HepG2 (cell line): ENCODE data around the gene SCIN. TPM values are rescaled to one million over a fixed set of nuclear protein-coding genes. Genes with fewer than 3 reads are reported as not detected.

Experiments used
- ATAC-seq: fragments of 200-7000 bp; cut with Tn5 transposase; 3 replicates; pipeline ENCODE4 v1.9.1; 2020; ENCODE audit warnings: mild to moderate bottlenecking, moderate library complexity
- BruUV-seq: library from RNA; stranded (reverse); fragments of 400-500 nt; replicated peaks from 2 replicates; lab custom pipeline; 2021; lab: Mats Ljungman, UMichigan
- CTCF ChIA-PET: fragments of 300-600 bp; formaldehyde crosslinking; extraction: SDS; loops from one replicate; lab custom pipeline; 2021; ENCODE audit warnings: low total read pairs, inconsistent platforms, low intra/inter-chr PET ratio; lab: Yijun Ruan, JAX
- POLR2A ChIA-PET: fragments of 350-600 bp; sonication (Branson Sonifier 250); formaldehyde crosslinking; loops from one replicate; lab custom pipeline; 2020; ENCODE audit warnings: antibody characterized with exemption, inconsistent platforms; lab: Yijun Ruan, JAX
- DNase-seq: peaks from one replicate; pipeline ENCODE4 v3.0.0-alpha.2; 2015; ENCODE audit warnings: low spot score
- FAIRE-seq: peaks from 3 replicates; lab custom pipeline; 2011; peaks lifted over from hg19 to GRCh38; lab: Jason Lieb, UNC
- H2AFZ ChIP-seq: one replicate; pipeline ENCODE4 v1.6.1; 2011; ENCODE audit warnings: low read length, inconsistent platforms
- H3K27ac ChIP-seq: fragments of 300-600 bp; 3 replicates; pipeline ENCODE4 v1.8.0; 2011; ENCODE audit warnings: mixed run types, mild to moderate bottlenecking, mixed read lengths, low read length, inconsistent platforms; ENCODE audit not compliant: insufficient read depth; ENCODE audit errors: extremely low read length
- H3K27me3 ChIP-seq, 2 experiments: fragments of 200-600 bp in 1 of 2; 2 replicates in 1 of 2; 3 replicates in 1 of 2; pipeline versions ENCODE4 v1.6.0 to v1.8.0; 2011; ENCODE audit warnings: low read length in 2 of 2, mild to moderate bottlenecking in 2 of 2, moderate library complexity in 2 of 2, inconsistent platforms in 1 of 2; ENCODE audit not compliant: insufficient read depth in 2 of 2, control insufficient read depth in 1 of 2
- H3K36me3 ChIP-seq, 2 experiments: fragments of 200-600 bp in 1 of 2; replicated peaks in 1 of 2; 2 replicates in 1 of 2; 3 replicates in 1 of 2; pipeline versions ENCODE4 v1.5.1 to v1.8.0; 2011; ENCODE audit warnings: low read length in 2 of 2, inconsistent platforms in 1 of 2; ENCODE audit not compliant: insufficient read depth in 2 of 2, control insufficient read depth in 1 of 2
- H3K4me1 ChIP-seq: 2 replicates; pipeline ENCODE4 v1.5.1; 2012; ENCODE audit warnings: low read length, inconsistent platforms; ENCODE audit not compliant: insufficient read depth
- H3K4me2 ChIP-seq: 2 replicates; pipeline ENCODE4 v1.6.0; 2011; ENCODE audit warnings: low read depth, low read length, inconsistent platforms
- H3K4me3 ChIP-seq, 3 experiments: fragments of 200-600 bp in 1 of 3; sonication (generic), shearing (Covaris generic) in 1 of 3; replicated peaks in 1 of 3; 2 replicates each; pipeline ENCODE4 v1.5.1; 2011 to 2016; ENCODE audit warnings: low read length in 3 of 3, inconsistent platforms in 2 of 3, low read depth in 2 of 3, mild to moderate bottlenecking in 2 of 3, control low read depth in 1 of 3, mixed read lengths in 1 of 3; ENCODE audit not compliant: insufficient read depth in 1 of 3
- H3K79me2 ChIP-seq: one replicate; pipeline ENCODE4 v1.6.1; 2011; ENCODE audit warnings: low read length, inconsistent platforms; ENCODE audit not compliant: insufficient read depth
- H3K9ac ChIP-seq: 2 replicates; pipeline ENCODE4 v1.6.0; 2011; ENCODE audit warnings: mild to moderate bottlenecking, low read depth, low read length, inconsistent platforms; ENCODE audit not compliant: insufficient read depth
- H3K9me3 ChIP-seq: 2 replicates; pipeline ENCODE4 v1.5.1; 2012; ENCODE audit warnings: mild to moderate bottlenecking, low read length
- H4K20me1 ChIP-seq: 2 replicates; pipeline ENCODE4 v1.6.0; 2011; ENCODE audit warnings: inconsistent platforms, mild to moderate bottlenecking, low read length, moderate library complexity; ENCODE audit not compliant: insufficient read depth
- CEBPZ ChIP-seq: IDR thresholded peaks from 2 replicates; pipeline ENCODE4 v1.6.1; 2012; ENCODE audit warnings: low read length, improper control_type of control experiment
- HMG20B ChIP-seq: conservative IDR thresholded peaks from 2 replicates; pipeline ENCODE4 v1.6.1; 2016; ENCODE audit warnings: missing genetic modification reagents, missing compliant biosample characterization
- MBD4 ChIP-seq: IDR thresholded peaks from 2 replicates; pipeline ENCODE4 v1.6.1; 2012; ENCODE audit warnings: low read length, inconsistent platforms, borderline replicate concordance
- PHB2 ChIP-seq: fragments of 450-650 bp; IDR thresholded peaks from 2 replicates; pipeline ENCODE4 v1.6.1; 2018; ENCODE audit not compliant: partially characterized antibody
- TBL1XR1 ChIP-seq: fragments of 150-350 bp; IDR thresholded peaks from 2 replicates; pipeline ENCODE4 v1.6.1; 2014; ENCODE audit warnings: borderline replicate concordance, low read length; ENCODE audit not compliant: partially characterized antibody
- ZMYM2 ChIP-seq: sonication (generic); formaldehyde crosslinking; IDR thresholded peaks from 2 replicates; pipeline ENCODE4 v1.8.0; 2022; ENCODE audit warnings: mild to moderate bottlenecking, missing genetic modification reagents
- ZMYM4 ChIP-seq: sonication (generic); formaldehyde crosslinking; IDR thresholded peaks from 2 replicates; pipeline ENCODE4 v1.8.1; 2023; ENCODE audit warnings: mild to moderate bottlenecking, missing genetic modification reagents
- ZNF253 ChIP-seq: sonication (generic); formaldehyde crosslinking; IDR thresholded peaks from 2 replicates; pipeline ENCODE4 v1.8.0; 2022; ENCODE audit warnings: mild to moderate bottlenecking, missing genetic modification reagents, borderline replicate concordance
- ZNF703 ChIP-seq: sonication (generic); formaldehyde crosslinking; IDR thresholded peaks from 2 replicates; pipeline ENCODE4 v1.5.1; 2020; ENCODE audit warnings: missing genetic modification reagents, mild to moderate bottlenecking, moderate library complexity, borderline replicate concordance
- ZNF839 ChIP-seq: sonication (generic); formaldehyde crosslinking; IDR thresholded peaks from 2 replicates; pipeline ENCODE4 v1.4.0; 2020; ENCODE audit warnings: missing genetic modification reagents, mild to moderate bottlenecking, borderline replicate concordance
- ZNF850 ChIP-seq: sonication (generic); formaldehyde crosslinking; conservative IDR thresholded peaks from 2 replicates; pipeline ENCODE4 v1.9.0; 2021; ENCODE audit warnings: mild to moderate bottlenecking, missing genetic modification reagents
- ZNF883 ChIP-seq: sonication (generic); formaldehyde crosslinking; IDR thresholded peaks from 2 replicates; pipeline ENCODE4 v1.5.1; 2020; ENCODE audit warnings: mild to moderate bottlenecking, missing genetic modification reagents; ENCODE audit errors: not compliant biosample characterization
- WGBS: methylation state at CpG from one replicate; pipeline ENCODE4 v1.1.6; 2017; ENCODE audit warnings: low lambda C conversion rate; 5-methylcytosine and 5-hydroxymethylcytosine counted together
- in situ Hi-C: cut with HindIII; loops from 2 replicates; pipeline ENCODE4 v1.10.0; 2017; ENCODE audit warnings: low pct_unique_long_range_greater_than_20kb; ENCODE audit not compliant: extremely low pct_ligation_motif_present
- intact Hi-C: fragments of 100-400 bp; cut with micrococcal nuclease; formaldehyde crosslinking; loops from one replicate; pipeline ENCODE4 v1.10.0; 2022; ENCODE audit not compliant: unreplicated experiment
- polyA plus RNA-seq, 8 experiments: library from polyadenylated mRNA; depleted of rRNA in 3 of 8; stranded (reverse) in 7 of 8; unstranded in 1 of 8; fragments of >200 nt; fragmentation: Illumina TruSeq in 4 of 8; extraction: Trizol in 4 of 8; gene quantifications; 2 replicates each; pipeline versions ENCODE4 v1.2.1 to v1.2.3, GENCODE V29; 2011 to 2016; ENCODE audit warnings: low read depth in 4 of 8, missing spikeins in 1 of 8, mixed read lengths in 1 of 8; ENCODE audit not compliant: insufficient read depth in 1 of 8
- total RNA-seq, 5 experiments: library from RNA; depleted of rRNA; stranded (reverse); fragments of >200 nt; fragmentation: Illumina TruSeq; extraction: Trizol; gene quantifications; 2 replicates each; pipeline ENCODE4 v1.2.3, GENCODE V29; 2016; ENCODE audit warnings: low read depth in 1 of 5
- TF ChIP-seq, protein P1 (sequence below): sonication (generic); formaldehyde crosslinking; conservative IDR thresholded peaks from 2 replicates; pipeline ENCODE4 v1.4.0; 2020; ENCODE audit warnings: mild to moderate bottlenecking, missing genetic modification reagents, moderate library complexity

SCIN gene
- total and polyA plus RNA-seq, 2 of the 13 experiments (the other 11 are each of a cell fraction or from before 2014, with no cell fraction given) = not detected

- Histone ChIP-seq H3K79me2 (no peaks in the 10 kb centered on the region), H3K4me2 (no peak overlapping the region), H3K4me3 (no peak overlapping the region), H3K9ac (no peak overlapping the region), H3K27me3 (no peaks in the 10 kb centered on the region), H4K20me1 (no peaks in the 10 kb centered on the region; the same call in 1 of the 2 replicates), H3K27ac (no peak overlapping the region), H3K36me3 (no peaks in the 10 kb centered on the region), H2AFZ (no peak overlapping the region), H3K9me3 (no peaks in the 10 kb centered on the region), H3K4me1 (no peaks in the 10 kb centered on the region)
- in situ Hi-C loops = no loop called here
- 0% methylated on average over 2 of the region's 2 CpGs for WGBS
- BruUV-seq = no TSS peak
- TF ChIP-seq MBD4 (no peak), ZNF839 (CRISPR knock-in tag) (no peak), ZNF850 (CRISPR knock-in tag) (no peak), ZMYM4 (CRISPR knock-in tag) (no peak), TBL1XR1 (no peak), ZNF703 (CRISPR knock-in tag) (no peak), CEBPZ (no peak), HMG20B (CRISPR knock-in tag) (no peak), PHB2 (no peak), ZMYM2 (CRISPR knock-in tag) (no peak), ZNF253 (CRISPR knock-in tag) (no peak), ZNF883 (CRISPR knock-in tag) (no peak)
- TF ChIP-seq, protein P1, sequence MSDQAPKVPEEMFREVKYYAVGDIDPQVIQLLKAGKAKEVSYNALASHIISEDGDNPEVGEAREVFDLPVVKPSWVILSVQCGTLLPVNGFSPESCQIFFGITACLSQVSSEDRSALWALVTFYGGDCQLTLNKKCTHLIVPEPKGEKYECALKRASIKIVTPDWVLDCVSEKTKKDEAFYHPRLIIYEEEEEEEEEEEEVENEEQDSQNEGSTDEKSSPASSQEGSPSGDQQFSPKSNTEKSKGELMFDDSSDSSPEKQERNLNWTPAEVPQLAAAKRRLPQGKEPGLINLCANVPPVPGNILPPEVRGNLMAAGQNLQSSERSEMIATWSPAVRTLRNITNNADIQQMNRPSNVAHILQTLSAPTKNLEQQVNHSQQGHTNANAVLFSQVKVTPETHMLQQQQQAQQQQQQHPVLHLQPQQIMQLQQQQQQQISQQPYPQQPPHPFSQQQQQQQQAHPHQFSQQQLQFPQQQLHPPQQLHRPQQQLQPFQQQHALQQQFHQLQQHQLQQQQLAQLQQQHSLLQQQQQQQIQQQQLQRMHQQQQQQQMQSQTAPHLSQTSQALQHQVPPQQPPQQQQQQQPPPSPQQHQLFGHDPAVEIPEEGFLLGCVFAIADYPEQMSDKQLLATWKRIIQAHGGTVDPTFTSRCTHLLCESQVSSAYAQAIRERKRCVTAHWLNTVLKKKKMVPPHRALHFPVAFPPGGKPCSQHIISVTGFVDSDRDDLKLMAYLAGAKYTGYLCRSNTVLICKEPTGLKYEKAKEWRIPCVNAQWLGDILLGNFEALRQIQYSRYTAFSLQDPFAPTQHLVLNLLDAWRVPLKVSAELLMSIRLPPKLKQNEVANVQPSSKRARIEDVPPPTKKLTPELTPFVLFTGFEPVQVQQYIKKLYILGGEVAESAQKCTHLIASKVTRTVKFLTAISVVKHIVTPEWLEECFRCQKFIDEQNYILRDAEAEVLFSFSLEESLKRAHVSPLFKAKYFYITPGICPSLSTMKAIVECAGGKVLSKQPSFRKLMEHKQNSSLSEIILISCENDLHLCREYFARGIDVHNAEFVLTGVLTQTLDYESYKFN (CRISPR knock-in tag) = no peak
- intact Hi-C loops = no loop called here
- CTCF ChIA-PET = no interaction called here
- DNase-seq = no peak
- POLR2A ChIA-PET = no interaction called here
- no peak for ATAC-seq
- FAIRE-seq = no peak
These were observed 40.4 kb downstream of the SCIN start for GRCh38 chr7:12610899-12611298.
